Loucy (cell line): Measurements from ENCODE around the gene TM9SF3.

ENCODE experiments used
- H2AFZ ChIP-seq: fragments of 200-600 bp; sonication (generic); 2 replicates; pipeline ENCODE4 v1.6.0; 2016; ENCODE audit warnings: antibody characterized with exemption, mild to moderate bottlenecking, low read length, moderate library complexity
- H3F3A ChIP-seq: fragments of 200-600 bp; 2 replicates; pipeline ENCODE4 v1.6.0; 2016; ENCODE audit warnings: antibody characterized with exemption, low read depth, mild to moderate bottlenecking
- H3K27me3 ChIP-seq: fragments of 200-600 bp; sonication (generic); 2 replicates; pipeline ENCODE4 v1.6.1; 2014; ENCODE audit warnings: low read length, mild to moderate bottlenecking; ENCODE audit not compliant: insufficient read depth, poor library complexity, severe bottlenecking
- H3K36me3 ChIP-seq: fragments of 200-600 bp; sonication (generic); 2 replicates; pipeline ENCODE4 v1.6.1; 2016; ENCODE audit warnings: low read length; ENCODE audit not compliant: insufficient read depth
- H3K4me1 ChIP-seq: fragments of 200-600 bp; sonication (generic); 2 replicates; pipeline ENCODE4 v1.5.1; 2014; ENCODE audit warnings: low read length, mild to moderate bottlenecking; ENCODE audit not compliant: insufficient read depth, poor library complexity, severe bottlenecking
- H3K4me2 ChIP-seq: fragments of 200-600 bp; sonication (generic); 2 replicates; pipeline ENCODE4 v1.6.0; 2014; ENCODE audit warnings: antibody characterized with exemption, low read length, low read depth, mild to moderate bottlenecking; ENCODE audit not compliant: poor library complexity, severe bottlenecking
- H3K4me3 ChIP-seq: fragments of 200-600 bp; sonication (generic); 2 replicates; pipeline ENCODE4 v1.5.1; 2014; ENCODE audit warnings: low read length, mild to moderate bottlenecking, mixed read lengths; ENCODE audit not compliant: poor library complexity, severe bottlenecking
- H3K79me2 ChIP-seq: fragments of 200-600 bp; sonication (generic); 2 replicates; pipeline ENCODE4 v1.6.1; 2014; ENCODE audit warnings: low read length; ENCODE audit not compliant: insufficient read depth
- H3K9ac ChIP-seq: fragments of 200-600 bp; sonication (generic); 2 replicates; pipeline ENCODE4 v1.6.0; 2014; ENCODE audit warnings: mild to moderate bottlenecking, low read depth, low read length, moderate library complexity; ENCODE audit not compliant: poor library complexity, severe bottlenecking
- H3K9me2 ChIP-seq: fragments of 200-600 bp; sonication (generic); replicated peaks from 2 replicates; pipeline ENCODE4 v1.6.1; 2016; ENCODE audit warnings: low read depth, low read length, mixed read lengths
- H3K9me3 ChIP-seq: fragments of 200-600 bp; sonication (generic); 2 replicates; pipeline ENCODE4 v1.6.1; 2014; ENCODE audit warnings: mild to moderate bottlenecking, antibody characterized with exemption, low read length, low read depth; ENCODE audit not compliant: insufficient read depth
- H4K20me1 ChIP-seq: fragments of 200-600 bp; sonication (generic); 2 replicates; pipeline ENCODE4 v1.6.0; 2014; ENCODE audit warnings: antibody characterized with exemption, low read length, mild to moderate bottlenecking; ENCODE audit not compliant: insufficient read depth, poor library complexity, severe bottlenecking
- EZH2phosphoT487 ChIP-seq: fragments of 200-600 bp; IDR thresholded peaks from 2 replicates; pipeline ENCODE4 v1.6.1; 2018; ENCODE audit warnings: antibody characterized with exemption, mild to moderate bottlenecking, moderate library complexity, borderline replicate concordance
- TF ChIP-seq, protein P1 (sequence below): fragments of 200-600 bp; sonication (generic); conservative IDR thresholded peaks from 2 replicates; pipeline ENCODE4 v1.5.1; 2014; ENCODE audit warnings: mild to moderate bottlenecking, antibody characterized with exemption, low read length

TM9SF3 gene

DNA sequence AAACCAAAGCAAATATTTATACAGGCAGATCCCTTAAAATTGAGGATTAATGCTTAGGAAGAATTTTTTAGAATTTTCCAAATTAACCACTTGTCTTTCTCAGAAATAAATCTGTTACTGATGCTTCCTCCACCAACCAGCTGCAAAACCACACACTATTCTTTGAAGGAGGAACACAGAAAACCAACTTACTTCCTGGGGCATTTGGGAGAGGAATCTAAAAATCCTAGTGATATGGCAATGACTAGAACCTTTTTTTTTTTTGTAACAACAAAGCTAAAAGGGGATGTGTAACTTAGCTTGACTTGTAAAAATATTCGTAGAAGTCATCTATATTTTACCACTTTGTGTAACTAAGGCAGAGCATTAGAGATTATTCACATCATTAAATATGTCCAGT, 5.1 kb upstream of the TM9SF3 start:
- no peak for TF ChIP-seq EZH2phosphoT487
- TF ChIP-seq, protein P1, sequence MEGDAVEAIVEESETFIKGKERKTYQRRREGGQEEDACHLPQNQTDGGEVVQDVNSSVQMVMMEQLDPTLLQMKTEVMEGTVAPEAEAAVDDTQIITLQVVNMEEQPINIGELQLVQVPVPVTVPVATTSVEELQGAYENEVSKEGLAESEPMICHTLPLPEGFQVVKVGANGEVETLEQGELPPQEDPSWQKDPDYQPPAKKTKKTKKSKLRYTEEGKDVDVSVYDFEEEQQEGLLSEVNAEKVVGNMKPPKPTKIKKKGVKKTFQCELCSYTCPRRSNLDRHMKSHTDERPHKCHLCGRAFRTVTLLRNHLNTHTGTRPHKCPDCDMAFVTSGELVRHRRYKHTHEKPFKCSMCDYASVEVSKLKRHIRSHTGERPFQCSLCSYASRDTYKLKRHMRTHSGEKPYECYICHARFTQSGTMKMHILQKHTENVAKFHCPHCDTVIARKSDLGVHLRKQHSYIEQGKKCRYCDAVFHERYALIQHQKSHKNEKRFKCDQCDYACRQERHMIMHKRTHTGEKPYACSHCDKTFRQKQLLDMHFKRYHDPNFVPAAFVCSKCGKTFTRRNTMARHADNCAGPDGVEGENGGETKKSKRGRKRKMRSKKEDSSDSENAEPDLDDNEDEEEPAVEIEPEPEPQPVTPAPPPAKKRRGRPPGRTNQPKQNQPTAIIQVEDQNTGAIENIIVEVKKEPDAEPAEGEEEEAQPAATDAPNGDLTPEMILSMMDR = no peak
- H3K36me3 ChIP-seq = peaks cover 34% of the 10 kb centered on the region; the same call in 1 of the 2 replicates
- H3K4me2 ChIP-seq = no peak overlapping the region
- H3K9ac ChIP-seq = no peak overlapping the region
- no peaks in the 10 kb centered on the region for H3F3A ChIP-seq
- H3K4me3 ChIP-seq = no peak overlapping the region
- H2AFZ ChIP-seq = no peak overlapping the region
- H3K9me3 ChIP-seq = no peaks in the 10 kb centered on the region
- no peaks in the 10 kb centered on the region for H3K79me2 ChIP-seq
- no peaks in the 10 kb centered on the region for H3K27me3 ChIP-seq
- no peaks in the 10 kb centered on the region for H3K9me2 ChIP-seq
- no peaks in the 10 kb centered on the region for H4K20me1 ChIP-seq
- peaks cover 11% of the 10 kb centered on the region for H3K4me1 ChIP-seq

DNA sequence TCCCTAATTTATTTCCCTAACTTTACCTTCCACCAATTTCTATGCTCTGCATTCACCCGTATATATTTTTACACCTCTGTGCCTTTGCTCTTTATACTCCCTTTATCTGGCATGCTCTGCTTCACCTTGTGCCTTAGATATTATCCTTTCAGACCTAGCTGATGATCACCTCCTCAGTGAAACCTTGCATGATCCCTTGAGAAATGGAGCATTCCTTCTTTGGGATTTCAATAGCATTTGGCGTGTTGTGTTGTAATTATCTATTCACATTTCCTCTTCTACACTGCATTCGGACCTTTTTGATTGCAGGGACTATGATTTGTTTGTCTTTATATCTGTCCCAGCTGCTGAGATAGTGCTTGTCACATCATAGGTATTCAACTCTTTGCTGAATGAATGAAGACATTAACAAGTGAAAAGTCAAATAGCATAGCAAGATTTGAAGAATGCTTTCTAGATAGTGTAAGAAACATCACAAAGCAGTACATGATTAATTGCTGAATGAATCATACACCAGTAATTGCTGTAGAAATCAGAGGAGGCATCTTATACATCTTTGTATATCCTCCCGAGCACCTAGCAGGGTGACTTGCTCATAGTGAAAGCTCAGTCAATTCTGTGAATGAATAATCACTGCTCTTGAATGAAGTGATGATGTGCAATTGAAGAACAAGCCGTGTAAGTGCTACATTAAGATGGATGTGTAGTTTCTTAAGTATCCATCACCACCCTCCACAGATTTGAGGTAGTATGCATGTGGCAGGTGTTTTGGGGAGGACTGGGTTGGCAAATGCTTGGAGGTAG, 2.0 kb upstream of the TM9SF3 start:
- TF ChIP-seq, protein P1 = no peak
- no peak for TF ChIP-seq EZH2phosphoT487
- Histone ChIP-seq H3K27me3 (no peaks in the 10 kb centered on the region), H3K79me2 (peaks cover 29% of the 10 kb centered on the region), H3K4me2 (peak overlapping the region; percentile 93), H3K9ac (no peak overlapping the region), H3K4me1 (peaks cover 28% of the 10 kb centered on the region), H3F3A (no peaks in the 10 kb centered on the region), H3K4me3 (no peak overlapping the region), H3K9me3 (no peaks in the 10 kb centered on the region), H4K20me1 (peaks cover 27% of the 10 kb centered on the region), H2AFZ (no peak overlapping the region), H3K9me2 (no peaks in the 10 kb centered on the region), H3K36me3 (peaks cover 9% of the 10 kb centered on the region; the same call in 1 of the 2 replicates)

DNA sequence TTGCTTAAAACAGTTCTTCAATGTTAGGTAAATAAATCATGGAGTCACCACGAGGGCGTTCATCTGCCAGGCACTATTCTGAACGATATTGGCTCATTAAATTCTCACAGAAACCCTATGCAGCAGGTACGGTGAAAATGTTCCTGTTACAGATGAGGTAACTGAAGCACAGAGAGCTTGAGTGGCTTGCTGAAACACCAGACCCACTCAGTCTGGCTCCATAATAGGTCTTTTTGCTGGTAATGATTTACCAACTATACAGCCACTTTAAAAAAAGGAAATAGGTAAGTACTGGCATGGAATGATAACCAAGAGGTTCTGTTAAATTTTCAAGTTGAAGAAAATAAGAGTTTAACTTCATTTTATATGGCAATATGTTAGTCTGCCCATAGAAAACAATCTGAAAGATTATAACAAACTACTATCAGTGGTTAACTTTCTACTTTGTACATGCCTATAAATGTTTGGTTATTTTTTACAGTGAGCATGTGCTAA, 1.3 kb upstream of the TM9SF3 start:
- H3K4me3 ChIP-seq = peak overlapping the region; percentile 79
- H3K9me2 ChIP-seq = no peaks in the 10 kb centered on the region
- H2AFZ ChIP-seq = 0 out of 2 replicates have a peak overlapping the region, but pooled peaks have one; percentile 7
- H3K36me3 ChIP-seq = peaks cover 2% of the 10 kb centered on the region; the same call in 1 of the 2 replicates
- TF ChIP-seq, protein P1 = no peak
- TF ChIP-seq EZH2phosphoT487 = no peak
- H4K20me1 ChIP-seq = peaks cover 34% of the 10 kb centered on the region
- H3K9me3 ChIP-seq = no peaks in the 10 kb centered on the region
- no peaks in the 10 kb centered on the region for H3K27me3 ChIP-seq
- H3K9ac ChIP-seq = peak overlapping the region; percentile 84
- H3K79me2 ChIP-seq = peaks cover 36% of the 10 kb centered on the region
- peak overlapping the region; percentile 93 for H3K4me2 ChIP-seq
- H3K4me1 ChIP-seq = peaks cover 35% of the 10 kb centered on the region
- no peaks in the 10 kb centered on the region for H3F3A ChIP-seq
